Retinal pigment epithelial cell (primary cell): Measurements from ENCODE around the gene ZNF136.

ENCODE experiments used
- DNase-seq: peaks from one replicate; pipeline ENCODE4 v3.0.0-alpha.2; 2010; ENCODE audit warnings: low read depth
- H3K4me3 ChIP-seq: 2 replicates; pipeline ENCODE4 v1.5.1; 2011; ENCODE audit warnings: mild to moderate bottlenecking, low read length, control low read depth, moderate library complexity
- CTCF ChIP-seq: conservative IDR thresholded peaks from 2 replicates; pipeline ENCODE4 v1.5.1; 2011; ENCODE audit warnings: low read depth, low read length, control low read depth, inconsistent platforms

Gene ZNF136

GRCh38 chr19:12156223-12157058 is 6.5 kb upstream of the ZNF136 start, which contains the start of gene ZNF625:
Gene ZNF625 (minus strand): TSS chr19:12156734. CDS start chr19:12156558, 176 bp downstream.
- peak within 1 kb of the TSS; percentile 88 for H3K4me3 ChIP-seq
- no peak for TF ChIP-seq CTCF
- peak; percentile 77 for DNase-seq

GRCh38 chr19:12159773-12160414 is 3.0 kb upstream of the ZNF136 start:
- no peak for TF ChIP-seq CTCF
- H3K4me3 ChIP-seq = no peak overlapping the region
- no peak for DNase-seq

- no peak for TF ChIP-seq CTCF
- no peak for DNase-seq
- H3K4me3 ChIP-seq = peak overlapping the region; percentile 95
Measured at GRCh38 chr19:12162513-12162881, 399 bp upstream of the ZNF136 start.

GRCh38 chr19:12163826-12164225 is 930 bp downstream of the ZNF136 start:
- DNase-seq = no peak
- TF ChIP-seq CTCF = no peak
- peak overlapping the region; percentile 95 for H3K4me3 ChIP-seq

- no peak for TF ChIP-seq CTCF
- no peak for DNase-seq
- H3K4me3 ChIP-seq = no peak overlapping the region
Measured at GRCh38 chr19:12166626-12167025, 3.7 kb downstream of the ZNF136 start.

- no peak for TF ChIP-seq CTCF
- DNase-seq = no peak
- no peak overlapping the region for H3K4me3 ChIP-seq
Measured at GRCh38 chr19:12180377-12180776, 17.5 kb downstream of the ZNF136 start.

- no peak overlapping the region for H3K4me3 ChIP-seq
- no peak for TF ChIP-seq CTCF
- DNase-seq = no peak
Measured at GRCh38 chr19:12187625-12188024, 24.7 kb downstream of the ZNF136 start.
